ENCODE data around the gene GABRB3.

Gene GABRB3

GRCh38 chr15:26676115-26676514 is 96.8 kb downstream of the GABRB3 start:
- no peak for DNase-seq (ENCODE audit: low read depth in 2 of 2)

GRCh38 chr15:26674467-26674866 is 98.4 kb downstream of the GABRB3 start:
- no peak for DNase-seq (ENCODE audit: low read depth in 2 of 2)

GRCh38 chr15:26673445-26673844 is 99.4 kb downstream of the GABRB3 start:
- DNase-seq (ENCODE audit: low read depth in 2 of 2) = no peak

- DNase-seq (ENCODE audit: low read depth in 2 of 2) = no peak
Observed at GRCh38 chr15:26670116-26670515, 102.8 kb downstream of the GABRB3 start.

GRCh38 chr15:26667222-26667988 is 105.5 kb downstream of the GABRB3 start:
- no peak for DNase-seq (ENCODE audit: low read depth in 2 of 2)

- no peak for DNase-seq (ENCODE audit: low read depth in 2 of 2)
Observed at GRCh38 chr15:26665957-26666791, 106.7 kb downstream of the GABRB3 start.

GRCh38 chr15:26662283-26662682 is 110.6 kb downstream of the GABRB3 start:
- DNase-seq (ENCODE audit: low read depth in 2 of 2) = no peak

GRCh38 chr15:26661748-26662147 is 111.1 kb downstream of the GABRB3 start:
- no peak for DNase-seq (ENCODE audit: low read depth in 2 of 2)

GRCh38 chr15:26661107-26661506 is 111.8 kb downstream of the GABRB3 start:
- DNase-seq (ENCODE audit: low read depth in 2 of 2) = no peak

- DNase-seq (ENCODE audit: low read depth in 2 of 2) = no peak
Observed at GRCh38 chr15:26660241-26660640, 112.6 kb downstream of the GABRB3 start.

GRCh38 chr15:26658290-26658689 is 114.6 kb downstream of the GABRB3 start:
- no peak for DNase-seq (ENCODE audit: low read depth in 2 of 2)

GRCh38 chr15:26656080-26656479 is 116.8 kb downstream of the GABRB3 start:
- DNase-seq (ENCODE audit: low read depth in 2 of 2) = no peak

- DNase-seq (ENCODE audit: low read depth in 2 of 2) = no peak
Observed at GRCh38 chr15:26651909-26652308, 121.0 kb downstream of the GABRB3 start.

GRCh38 chr15:26648676-26649075 is 124.2 kb downstream of the GABRB3 start:
- DNase-seq (ENCODE audit: low read depth in 2 of 2) = no peak

GRCh38 chr15:26644948-26645347 is 127.9 kb downstream of the GABRB3 start:
- no peak for DNase-seq (ENCODE audit: low read depth in 2 of 2)

GRCh38 chr15:26641144-26641543 is 131.7 kb downstream of the GABRB3 start:
- no peak for DNase-seq (ENCODE audit: low read depth in 2 of 2)

- DNase-seq (ENCODE audit: low read depth in 2 of 2) = no peak
Observed at GRCh38 chr15:26640601-26641000, 132.3 kb downstream of the GABRB3 start.

- no peak for DNase-seq (ENCODE audit: low read depth in 2 of 2)
Observed at GRCh38 chr15:26639966-26640365, 132.9 kb downstream of the GABRB3 start.

- no peak for DNase-seq (ENCODE audit: low read depth in 2 of 2)
Observed at GRCh38 chr15:26635614-26636013, 137.3 kb downstream of the GABRB3 start.

GRCh38 chr15:26635105-26635504 is 137.8 kb downstream of the GABRB3 start:
- no peak for DNase-seq (ENCODE audit: low read depth in 2 of 2)

GRCh38 chr15:26634319-26634718 is 138.5 kb downstream of the GABRB3 start:
- no peak for DNase-seq (ENCODE audit: low read depth in 2 of 2)

GRCh38 chr15:26632500-26632899 is 140.4 kb downstream of the GABRB3 start:
- DNase-seq (ENCODE audit: low read depth in 2 of 2) = no peak

- DNase-seq (ENCODE audit: low read depth in 2 of 2) = no peak
Observed at GRCh38 chr15:26631894-26632293, 141.0 kb downstream of the GABRB3 start.

All from stimulated activated CD8-positive, alpha-beta memory T cell treated with anti-CD3 and anti-CD28 coated beads, Interleukin-15, amount 100 ng/mL, for 48 hours (primary cell).